Prostate gland (tissue), 2 donors: Measurements from ENCODE around the gene STUM. TPM values are rescaled to one million over a fixed set of nuclear protein-coding genes. Genes with fewer than 3 reads are reported as not detected.

ENCODE experiments used
- DNase-seq: peaks from one replicate; pipeline ENCODE4 v3.0.0-alpha.2; 2019; ENCODE audit warnings: low spot score
- H3K27ac ChIP-seq, 2 donors: fragments of 200-600 bp; sonication (generic); 2 replicates each; pipeline ENCODE4 v1.5.1; 2017 to 2019
- H3K27me3 ChIP-seq: fragments of 200-600 bp; sonication (generic); replicated peaks from 2 replicates; pipeline ENCODE4 v1.5.1; 2019; ENCODE audit not compliant: insufficient read depth
- H3K36me3 ChIP-seq, 2 donors: fragments of 200-600 bp; sonication (generic); 1 replicate in 1 of 2; 2 replicates in 1 of 2; pipeline versions ENCODE4 v1.5.1 to v1.8.1; 2017 to 2019
- H3K4me1 ChIP-seq: fragments of 200-600 bp; sonication (generic); replicated peaks from 2 replicates; pipeline ENCODE4 v1.5.1; 2019
- H3K4me3 ChIP-seq, 2 donors: fragments of 200-600 bp; sonication (generic); 2 replicates each; pipeline ENCODE4 v1.5.1; 2017 to 2019
- H3K9me3 ChIP-seq: fragments of 200-600 bp; sonication (generic); 2 replicates; pipeline ENCODE4 v1.5.1; 2017
- CTCF ChIP-seq, 4 experiments: fragments of 200-600 bp in 2 of 4; fragments of 450-650 bp in 2 of 4; sonication (generic) in 2 of 4; IDR thresholded peaks; 1 replicate in 3 of 4; 2 replicates in 1 of 4; pipeline ENCODE4 v1.5.1; 2016 to 2019; ENCODE audit warnings: antibody characterized with exemption in 4 of 4, mild to moderate bottlenecking in 2 of 4, moderate library complexity in 2 of 4
- POLR2A ChIP-seq: fragments of 450-650 bp; IDR thresholded peaks from one replicate; pipeline ENCODE4 v1.6.1; 2016; ENCODE audit warnings: antibody characterized with exemption, mild to moderate bottlenecking
- POLR2AphosphoS5 ChIP-seq: sonication (generic); formaldehyde crosslinking; IDR thresholded peaks from one replicate; pipeline ENCODE4 v1.6.1; 2017; ENCODE audit warnings: antibody characterized with exemption
- WGBS: methylation state at CpG from one replicate; pipeline ENCODE4 v1.1.5; 2018; 5-methylcytosine and 5-hydroxymethylcytosine counted together
- intact Hi-C: fragments of 100-400 bp; cut with DNase I; formaldehyde crosslinking; loops from one replicate; pipeline ENCODE4 v1.14.2; 2022
- total RNA-seq, 2 donors: library from RNA; depleted of rRNA; stranded (reverse); fragments of >200 nt; gene quantifications; one replicate each; pipeline ENCODE4 v1.1.0, GENCODE V29; 2016

The STUM gene
- total RNA-seq, 2 donors from 2014 or later, result 1.9 to 4.3 TPM

GRCh38 chr1:226656601-226657277 lies 108.2 kb downstream of the STUM start:
- Histone ChIP-seq H3K9me3 (no peaks in the 10 kb centered on the region), H3K27me3 (no peaks in the 10 kb centered on the region), H3K36me3 (no peaks in the 10 kb centered on the region), H3K4me1 (peaks cover 31% of the 10 kb centered on the region), H3K27ac (peak overlapping the region; percentile 62 to 74), H3K4me3 (no peak overlapping the region)
- peak; percentile 50 for DNase-seq
- 12% methylated on average over 12 of the region's 12 CpGs for WGBS
- TF ChIP-seq POLR2AphosphoS5, result peak; percentile 9
- no peak for TF ChIP-seq POLR2A
- intact Hi-C loops, result loop anchor here (5.0 kb wide), 1 partner anchor 46 kb away; no protein-coding TSS in a partner anchor

GRCh38 chr1:226657895-226658545 lies 109.5 kb downstream of the STUM start:
- no peak for TF ChIP-seq POLR2A
- TF ChIP-seq CTCF (IDR thresholded peaks at IDR 0.05), result peak in 1 of 4 experiments; percentile 35
- TF ChIP-seq POLR2AphosphoS5, result peak; percentile 83
- DNase-seq, result peak; percentile 88
- H3K27ac ChIP-seq, result peak overlapping the region; percentile 62 to 74
- H3K9me3 ChIP-seq, result no peaks in the 10 kb centered on the region
- H3K36me3 ChIP-seq, result no peaks in the 10 kb centered on the region
- H3K4me3 ChIP-seq, result no peak overlapping the region
- H3K4me1 ChIP-seq, result peaks cover 40% of the 10 kb centered on the region
- intact Hi-C loops, result loop anchor here (5.0 kb wide), 1 partner anchor 44 kb away; no protein-coding TSS in a partner anchor
- no peaks in the 10 kb centered on the region for H3K27me3 ChIP-seq
- 33% methylated on average over 10 of the region's 10 CpGs for WGBS

GRCh38 chr1:226658546-226659125 lies 110.1 kb downstream of the STUM start:
- H3K27ac ChIP-seq, result peak overlapping the region; percentile 62 to 74
- TF ChIP-seq POLR2A, result no peak
- TF ChIP-seq POLR2AphosphoS5, result no peak
- no peak for TF ChIP-seq CTCF (IDR thresholded peaks at IDR 0.05)
- H3K4me1 ChIP-seq, result peaks cover 44% of the 10 kb centered on the region
- no peaks in the 10 kb centered on the region for H3K27me3 ChIP-seq
- H3K9me3 ChIP-seq, result no peaks in the 10 kb centered on the region
- WGBS, result 44% methylated on average over 16 of the region's 22 CpGs
- intact Hi-C loops, result loop anchor here (5.0 kb wide), 1 partner anchor 44 kb away; no protein-coding TSS in a partner anchor
- H3K36me3 ChIP-seq, result no peaks in the 10 kb centered on the region
- peak; percentile 40 for DNase-seq
- H3K4me3 ChIP-seq, result no peak overlapping the region

Other genes starting within 250 kb of the STUM start
- 1 to 10 TPM; 3.9 to 8.0 TPM for gene LIN9, start 239.6 kb upstream of the STUM start, total RNA-seq
- gene PARP1, start 140.7 kb upstream of the STUM start, total RNA-seq, result 100 to 1,000 TPM; 197 to 212 TPM
- 10 to 100 TPM; 47.5 to 49.2 TPM for gene ITPKB, start 190.5 kb downstream of the STUM start, total RNA-seq